Measurements from ENCODE around the gene SLC35A1. TPM values are rescaled to one million over a fixed set of nuclear protein-coding genes. Genes with fewer than 3 reads are reported as not detected.
A peak's percentile ranks its signal among the peaks of the same experiment; 100 is the strongest.

The SLC35A1 gene
- total and polyA plus RNA-seq, 2 of the 4 experiments (the other 2 are of a cell fraction): 9.7 to 12.4 TPM

- H3K4me1 ChIP-seq (ENCODE audit: control insufficient read depth, insufficient read depth, low read length): no peaks in the 10 kb centered on the region
- no peak overlapping the region for H2BK20ac ChIP-seq (ENCODE audit: low read depth, low read length)
- H3K27me3 ChIP-seq (ENCODE audit: control insufficient read depth, insufficient read depth, low read length): no peaks in the 10 kb centered on the region
- intact Hi-C loops (cut with micrococcal nuclease): no loop called here
- in situ Hi-C loops (cut with MboI; ENCODE audit: low sequenced_read_pairs): no loop called here
- POLR2A ChIA-PET (ENCODE audit: unreplicated experiment): no interaction called here
- H2BK120ac ChIP-seq (ENCODE audit: low read depth, low read length): no peak overlapping the region
- H3K14ac ChIP-seq (replicated peaks; ENCODE audit: low read depth, low read length): no peak overlapping the region
- H4K8ac ChIP-seq (ENCODE audit: low read depth in 2 of 2, low read length in 2 of 2): no peak overlapping the region
- no peak overlapping the region for H3K56ac ChIP-seq (ENCODE audit: extremely low read depth, insufficient read depth, low read length)
- TF ChIP-seq USF2 (IDR thresholded peaks at IDR 0.05; ENCODE audit: low read depth, low read length) (peak; percentile 19; the same call in 1 of the 2 replicates), RFX5 (IDR thresholded peaks at IDR 0.05; ENCODE audit: low read depth, low read length) (no peak)
- BruUV-seq (replicated peaks): no TSS peak
- H3K23ac ChIP-seq (ENCODE audit: low read depth, low read length): no peak overlapping the region
- H2AK5ac ChIP-seq (ENCODE audit: low read depth, low read length): no peak overlapping the region
- no peak for ATAC-seq (ENCODE audit: low read depth)
- no peaks in the 10 kb centered on the region for H3K9me1 ChIP-seq (ENCODE audit: insufficient read depth, low read length)
- H2BK15ac ChIP-seq (ENCODE audit: low read depth, low read length): no peak overlapping the region
- no peak overlapping the region for H2AFZ ChIP-seq (replicated peaks; ENCODE audit: low read length, poor library complexity)
- H3K9me3 ChIP-seq (ENCODE audit: control insufficient read depth, insufficient read depth, low read length): no peaks in the 10 kb centered on the region
- H3K79me1 ChIP-seq (ENCODE audit: low read depth in 1 of 2, low read length in 2 of 2): peaks cover 3 to 7% of the 10 kb centered on the region in 2 experiments; a peak in 2 of 4 replicates
- H2BK5ac ChIP-seq (ENCODE audit: low read depth, low read length, poor library complexity, severe bottlenecking): no peak overlapping the region
- H3K4me2 ChIP-seq (ENCODE audit: low read depth, low read length): no peak overlapping the region
- no peak overlapping the region for H3K4ac ChIP-seq (ENCODE audit: low read depth, low read length)
- H3K27ac ChIP-seq (ENCODE audit: insufficient read depth, low read length): no peak overlapping the region
- WGBS, 2 experiments (ENCODE audit: extremely low coverage in 2 of 2, insufficient read length in 1 of 2): no CpG with 5 or more reads among the region's 1 CpG
- H3K18ac ChIP-seq (ENCODE audit: low read depth, low read length): peak overlapping the region; percentile 57; the same call in 1 of the 2 replicates
- peaks cover 16% of the 10 kb centered on the region for H3K36me3 ChIP-seq (ENCODE audit: control insufficient read depth, insufficient read depth, low read length)
- CTCF ChIA-PET: no interaction called here
- H4K91ac ChIP-seq (ENCODE audit: insufficient read depth, low read depth, low read length): no peak overlapping the region
- H3K9ac ChIP-seq (ENCODE audit: low read depth, low read length): no peak overlapping the region
- H4K20me1 ChIP-seq (ENCODE audit: insufficient read depth, low read length): no peaks in the 10 kb centered on the region
- no peak overlapping the region for H3K4me3 ChIP-seq (ENCODE audit: insufficient read depth, low read depth, low read length)
- dilution Hi-C loops (cut with HindIII; ENCODE audit: low sequenced_read_pairs, unreplicated experiment): no loop called here
- DNase-seq: peak; percentile 32
- no peak overlapping the region for H4K5ac ChIP-seq (ENCODE audit: low read depth, low read length)
- no peak overlapping the region for H2AK9ac ChIP-seq (replicated peaks; ENCODE audit: low read depth, low read length, poor library complexity)
These were observed 31.7 kb downstream of the SLC35A1 start for GRCh38 chr6:87504441-87504840.

All from IMR-90 (cell line).